ENCODE data around the gene SMYD3. TPM values are rescaled to one million over a fixed set of nuclear protein-coding genes. Genes with fewer than 3 reads are reported as not detected.
A peak's percentile ranks its signal among the peaks of the same experiment; 100 is the strongest.

The SMYD3 gene
- total RNA-seq, 2 experiments from 2014 or later, result 22.6 to 27.0 TPM

DNA sequence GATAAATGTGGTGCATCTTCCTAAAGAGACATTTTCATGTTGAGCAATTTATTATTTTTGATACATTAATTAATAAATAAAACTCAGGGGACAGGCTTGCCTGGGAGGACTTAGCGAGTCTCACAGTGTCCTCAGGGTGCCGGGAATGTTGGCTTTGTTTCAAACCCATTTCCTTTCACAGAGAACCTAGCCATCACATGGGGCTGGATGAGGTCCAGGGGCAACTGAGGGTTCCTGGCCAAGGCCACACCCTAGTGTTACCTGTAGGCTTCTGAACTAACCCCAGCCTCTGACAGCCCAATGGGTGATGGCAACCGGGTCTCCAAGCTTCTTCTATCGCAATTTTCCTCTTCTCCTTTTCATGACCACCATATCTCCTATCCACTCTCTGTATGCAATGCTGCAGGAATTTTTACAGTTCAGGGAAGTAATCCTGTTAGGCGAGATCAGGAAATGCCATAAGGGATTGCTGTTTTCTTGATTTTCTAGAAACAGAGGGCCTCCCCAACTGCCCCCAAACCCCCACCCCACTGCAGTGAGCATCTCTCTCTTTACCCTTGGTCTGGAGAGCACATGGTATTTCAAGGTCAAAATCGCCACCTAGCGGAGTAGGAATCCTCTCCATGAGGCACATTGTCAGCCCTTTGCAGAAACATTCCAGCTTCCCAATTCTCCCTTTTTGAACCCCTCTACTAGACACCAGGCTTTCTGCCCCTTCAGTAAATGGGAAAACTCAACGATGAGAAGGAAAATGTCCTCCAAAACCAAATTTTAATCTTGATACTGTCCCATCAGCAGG, 22.1 kb upstream of the SMYD3 start:
- DNase-seq, result no peak
- H3K9me3 Mint-ChIP-seq, result peaks cover 19% of the 10 kb centered on the region
- H3K4me1 Mint-ChIP-seq, result peaks cover 10% of the 10 kb centered on the region
- H3K4me3 Mint-ChIP-seq, result no peak overlapping the region
- peaks cover 11% of the 10 kb centered on the region for H3K27me3 Mint-ChIP-seq
- H3K36me3 Mint-ChIP-seq, result peaks cover 11% of the 10 kb centered on the region
- ATAC-seq (ENCODE audit: low read depth), result no peak
- no peak overlapping the region for H3K27ac Mint-ChIP-seq
- POLR2A ChIA-PET, result no interaction called here

DNA sequence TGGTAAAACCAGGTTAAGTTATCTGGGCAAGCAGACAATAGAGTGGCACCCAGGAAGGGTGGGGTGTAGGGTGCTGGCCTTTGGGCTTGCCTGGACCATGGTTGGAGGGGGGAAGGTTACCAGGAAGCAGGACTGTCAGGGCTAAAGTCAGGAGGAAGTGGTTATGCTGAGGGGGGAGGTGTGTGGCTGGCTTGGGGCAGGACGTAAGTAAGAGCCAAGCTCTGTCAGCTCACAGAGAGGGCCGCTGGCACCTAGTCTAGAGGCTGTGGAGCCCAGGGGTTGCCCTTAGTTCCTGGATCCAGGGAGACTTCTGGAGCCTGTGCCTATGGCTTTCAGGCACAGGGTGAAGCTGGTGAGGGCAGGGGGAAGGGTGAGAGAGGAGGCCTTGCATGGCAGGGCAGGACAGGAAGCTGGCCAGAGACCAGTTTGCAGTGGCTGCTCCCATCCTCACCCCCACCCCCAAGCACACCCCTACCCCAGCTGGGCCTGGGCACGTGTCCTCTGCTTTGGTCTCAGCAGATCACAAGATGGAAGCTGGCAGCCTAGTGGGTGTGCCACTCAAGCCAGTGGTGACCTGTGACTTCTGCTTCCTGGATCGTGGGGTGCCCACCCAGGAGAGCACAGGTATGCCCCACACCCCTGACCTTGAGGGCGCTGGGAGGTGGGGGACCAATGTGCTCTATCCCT, 20.5 kb upstream of the SMYD3 start:
- peak overlapping the region; percentile 95 for H3K27ac Mint-ChIP-seq
- DNase-seq (peak; percentile 52), ATAC-seq (ENCODE audit: low read depth) (peak; percentile 94)
- H3K4me3 Mint-ChIP-seq, result peak overlapping the region; percentile 64
- H3K9me3 Mint-ChIP-seq, result peaks cover 19% of the 10 kb centered on the region
- H3K36me3 Mint-ChIP-seq, result peaks cover 11% of the 10 kb centered on the region
- H3K27me3 Mint-ChIP-seq, result peaks cover 11% of the 10 kb centered on the region
- POLR2A ChIA-PET, result interaction anchor here (0.6 to 2.6 kb wide), 4 partner anchors 20 to 404 kb away, joined by 3 to 20 read pairs (median 5); partner anchors contain the start of genes AHCTF1, CNST, SMYD3 and TFB2M
- H3K4me1 Mint-ChIP-seq, result peaks cover 10% of the 10 kb centered on the region

DNA sequence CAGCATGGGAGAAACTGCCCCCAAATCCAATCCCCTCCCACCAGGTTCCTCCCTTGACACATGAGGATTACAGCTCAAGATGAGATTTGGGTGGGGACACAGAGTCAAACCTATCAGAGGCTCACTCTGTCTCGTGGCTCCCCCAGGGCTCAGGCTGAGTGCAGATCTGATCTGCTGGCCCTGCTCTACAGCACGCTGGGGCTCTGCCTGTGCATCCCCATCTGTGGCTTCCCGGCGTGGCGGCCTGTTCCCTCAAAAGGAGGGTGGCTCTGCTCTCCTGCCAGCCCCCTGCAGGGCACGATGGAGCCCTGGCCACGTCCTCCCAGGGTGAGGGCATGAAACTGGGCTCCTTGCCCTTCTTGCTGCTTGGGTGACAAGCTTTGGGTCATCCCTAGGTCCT, 19.8 kb upstream of the SMYD3 start:
- POLR2A ChIA-PET, result interaction anchor here (1.3 to 2.6 kb wide), 3 partner anchors 20 to 40 kb away, joined by 3 to 20 read pairs (median 7); partner anchors contain the start of genes CNST, SMYD3 and TFB2M
- H3K36me3 Mint-ChIP-seq, result peaks cover 11% of the 10 kb centered on the region
- peak overlapping the region; percentile 64 for H3K4me3 Mint-ChIP-seq
- peak overlapping the region; percentile 95 for H3K27ac Mint-ChIP-seq
- H3K4me1 Mint-ChIP-seq, result peaks cover 10% of the 10 kb centered on the region
- H3K9me3 Mint-ChIP-seq, result peaks cover 19% of the 10 kb centered on the region
- no peak for DNase-seq
- ATAC-seq (ENCODE audit: low read depth), result no peak
- peaks cover 7% of the 10 kb centered on the region for H3K27me3 Mint-ChIP-seq

DNA sequence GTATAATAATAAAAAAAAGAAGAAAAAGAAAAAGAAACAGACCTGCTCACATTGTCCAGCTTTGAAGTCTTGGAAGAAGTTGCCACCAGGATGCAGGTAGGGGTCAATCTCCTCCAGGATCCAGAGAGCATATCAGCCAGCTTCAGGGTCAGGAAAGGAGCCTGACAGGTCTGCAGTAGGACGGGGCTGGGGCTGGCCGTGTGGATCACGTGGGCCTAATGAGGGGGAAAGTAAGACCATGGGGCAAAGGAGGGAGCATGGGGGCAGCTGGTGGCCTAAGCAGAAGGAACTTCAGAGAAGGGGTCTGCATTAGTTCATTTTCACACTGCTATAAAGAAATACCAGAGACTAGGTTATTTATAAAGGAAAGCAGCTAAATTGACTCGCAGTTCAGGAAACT, 19.3 kb upstream of the SMYD3 start:
- no peak for ATAC-seq (ENCODE audit: low read depth)
- H3K4me3 Mint-ChIP-seq, result no peak overlapping the region
- POLR2A ChIA-PET, result interaction anchor here (1.6 to 2.6 kb wide), 2 partner anchors 19 to 40 kb away, joined by 7 to 20 read pairs; partner anchors contain the start of genes CNST, SMYD3 and TFB2M
- peaks cover 11% of the 10 kb centered on the region for H3K36me3 Mint-ChIP-seq
- H3K4me1 Mint-ChIP-seq, result peaks cover 10% of the 10 kb centered on the region
- H3K27me3 Mint-ChIP-seq, result peaks cover 2% of the 10 kb centered on the region
- H3K27ac Mint-ChIP-seq, result peak overlapping the region; percentile 46
- H3K9me3 Mint-ChIP-seq, result peaks cover 17% of the 10 kb centered on the region
- DNase-seq, result no peak

DNA sequence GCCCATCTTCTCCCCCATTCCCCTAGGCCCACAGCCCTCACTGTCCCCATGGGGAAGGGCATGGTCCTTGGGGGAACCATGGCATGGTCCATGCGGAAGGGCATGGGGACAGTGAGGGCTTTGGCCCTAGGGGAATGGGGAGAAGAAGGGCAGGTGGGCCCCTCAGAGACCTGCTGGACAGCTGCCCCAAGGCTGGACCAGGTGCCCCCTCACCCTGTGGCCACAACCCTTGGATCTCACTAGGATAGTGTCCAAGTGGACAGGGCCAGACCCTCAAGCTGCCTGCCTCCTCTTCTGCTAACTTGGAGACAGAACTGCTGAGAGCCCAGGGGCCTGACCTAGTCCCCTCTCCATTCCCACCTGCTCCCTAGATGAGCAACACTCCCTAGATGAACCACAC, 12.4 kb upstream of the SMYD3 start:
- no peak for DNase-seq
- peaks cover 8% of the 10 kb centered on the region for H3K9me3 Mint-ChIP-seq
- H3K27ac Mint-ChIP-seq, result no peak overlapping the region
- no peaks in the 10 kb centered on the region for H3K27me3 Mint-ChIP-seq
- H3K4me3 Mint-ChIP-seq, result no peak overlapping the region
- no peaks in the 10 kb centered on the region for H3K36me3 Mint-ChIP-seq
- POLR2A ChIA-PET, result no interaction called here
- H3K4me1 Mint-ChIP-seq, result peaks cover under 1% of the 10 kb centered on the region
- no peak for ATAC-seq (ENCODE audit: low read depth)

DNA sequence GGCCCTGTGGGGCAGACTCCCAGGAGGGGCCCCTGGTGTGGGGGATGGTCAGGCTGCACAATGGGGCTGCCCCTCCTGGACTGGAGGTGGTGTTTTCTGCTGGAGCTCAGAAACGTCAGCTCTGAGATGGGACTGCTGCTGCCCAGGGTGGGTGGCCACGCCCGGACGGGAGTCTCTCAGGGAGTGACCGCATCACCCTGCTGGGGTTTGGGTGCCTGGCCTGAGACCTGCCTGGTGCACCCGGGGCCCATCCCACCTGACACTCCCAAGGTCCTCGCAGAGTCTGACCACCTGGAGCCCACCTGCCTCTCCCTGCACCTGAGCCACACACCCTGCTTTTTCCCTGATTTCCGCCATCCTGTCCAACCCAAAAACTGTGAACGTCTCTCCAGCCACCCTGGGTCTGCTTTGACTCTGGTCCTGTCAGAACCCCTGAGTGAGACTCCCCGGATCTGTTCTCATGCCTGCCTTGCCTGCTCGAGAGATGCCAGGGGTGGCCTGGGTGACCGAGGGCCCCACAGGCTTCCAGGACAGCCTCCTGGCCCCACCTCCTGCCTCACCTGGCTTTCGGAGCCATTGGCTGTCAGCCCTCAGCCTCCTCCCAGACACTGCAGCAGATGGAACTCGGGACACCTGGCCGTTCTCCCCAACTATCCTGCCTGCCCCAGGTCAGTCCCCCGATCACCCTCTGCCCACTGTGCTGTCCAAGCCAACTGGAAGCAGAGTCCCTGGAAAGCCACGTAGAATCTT, 11.6 kb upstream of the SMYD3 start:
- H3K4me1 Mint-ChIP-seq, result peaks cover 4% of the 10 kb centered on the region
- no peak overlapping the region for H3K4me3 Mint-ChIP-seq
- POLR2A ChIA-PET, result no interaction called here
- ATAC-seq (ENCODE audit: low read depth) (no peak), DNase-seq (no peak)
- H3K9me3 Mint-ChIP-seq, result peaks cover 10% of the 10 kb centered on the region
- H3K27ac Mint-ChIP-seq, result no peak overlapping the region
- H3K27me3 Mint-ChIP-seq, result no peaks in the 10 kb centered on the region
- no peaks in the 10 kb centered on the region for H3K36me3 Mint-ChIP-seq

DNA sequence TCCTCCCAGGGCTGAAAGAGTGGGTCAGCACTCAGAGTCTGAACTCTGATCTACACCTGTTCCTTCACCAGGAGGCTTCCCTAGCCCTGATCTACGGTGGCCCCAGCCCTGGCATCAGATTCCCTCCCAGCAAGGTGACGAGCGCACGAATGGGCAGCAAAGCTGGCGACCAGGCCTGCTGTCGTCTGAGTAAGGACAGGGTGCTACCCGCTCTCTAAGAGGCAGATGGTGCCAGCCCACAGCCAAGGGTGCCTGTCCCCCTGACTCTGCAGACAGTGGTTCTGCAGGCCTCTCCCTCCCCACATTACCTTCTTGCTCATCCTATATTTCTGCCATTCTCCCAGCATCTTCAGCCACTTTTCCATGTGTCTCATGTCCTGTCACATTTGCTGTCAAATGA, 10.3 kb upstream of the SMYD3 start:
- Mint-ChIP-seq H3K4me3 (no peak overlapping the region), H3K9me3 (peaks cover 10% of the 10 kb centered on the region), H3K4me1 (peaks cover 4% of the 10 kb centered on the region), H3K27me3 (no peaks in the 10 kb centered on the region), H3K27ac (no peak overlapping the region), H3K36me3 (no peaks in the 10 kb centered on the region)
- DNase-seq (no peak), ATAC-seq (ENCODE audit: low read depth) (no peak)
- POLR2A ChIA-PET, result interaction anchor here (1.4 kb wide), 1 partner anchor 10 kb away, joined by 4 read pairs; the partner anchor contains the start of gene SMYD3

DNA sequence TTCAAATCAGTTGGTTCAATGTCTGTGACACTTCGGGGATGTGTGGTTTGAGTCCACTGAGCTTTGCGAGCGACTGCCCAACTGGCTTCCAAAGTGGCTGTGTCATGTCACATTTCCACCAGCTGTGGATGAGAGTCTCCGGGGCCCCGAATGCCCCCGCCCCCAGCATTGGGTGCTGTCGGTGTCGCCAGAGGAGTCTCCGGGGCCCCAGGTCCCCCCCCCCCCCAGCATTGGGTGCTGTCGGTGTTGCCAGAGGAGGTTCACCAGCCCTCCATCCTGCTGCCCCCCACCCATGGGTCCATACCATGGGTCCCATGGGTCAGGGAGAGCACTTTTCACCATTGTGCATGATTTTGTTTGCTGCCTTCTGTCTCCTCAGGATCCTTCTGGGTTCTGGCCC, 9.0 kb upstream of the SMYD3 start:
- no peak overlapping the region for H3K27ac Mint-ChIP-seq
- no peak overlapping the region for H3K4me3 Mint-ChIP-seq
- no peaks in the 10 kb centered on the region for H3K36me3 Mint-ChIP-seq
- peaks cover 10% of the 10 kb centered on the region for H3K9me3 Mint-ChIP-seq
- peaks cover 4% of the 10 kb centered on the region for H3K4me1 Mint-ChIP-seq
- H3K27me3 Mint-ChIP-seq, result no peaks in the 10 kb centered on the region
- POLR2A ChIA-PET, result no interaction called here
- ATAC-seq (ENCODE audit: low read depth) (no peak), DNase-seq (no peak)

DNA sequence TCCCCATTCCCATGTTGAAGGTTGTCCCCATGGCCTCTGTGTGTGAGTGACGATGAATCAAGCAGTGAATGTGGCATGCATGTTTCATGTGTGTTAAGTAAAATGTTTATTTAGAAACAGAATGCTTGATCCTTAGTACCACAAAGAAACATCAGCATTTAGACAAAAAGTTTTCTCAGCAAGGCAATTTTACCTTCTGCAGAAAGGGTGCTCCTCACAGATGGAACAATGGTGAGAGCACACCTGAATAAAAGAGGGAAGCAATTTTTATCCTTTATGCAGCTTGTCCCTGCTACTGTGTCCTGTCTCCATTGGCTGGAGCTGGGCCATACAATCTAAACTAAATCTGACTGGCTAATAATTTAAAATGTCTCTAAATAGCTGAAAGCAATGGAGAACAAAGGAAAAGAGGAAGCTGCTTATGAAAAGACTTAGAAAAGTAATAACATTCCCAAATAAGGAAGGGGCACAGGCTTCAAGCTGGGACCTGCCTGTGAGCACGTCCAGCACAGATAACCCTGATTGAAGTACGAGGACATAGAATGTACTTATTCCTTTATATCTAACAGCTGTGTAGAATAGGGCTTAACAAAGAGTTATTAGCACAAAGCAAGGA, 8.4 kb upstream of the SMYD3 start:
- Mint-ChIP-seq H3K4me1 (peaks cover 4% of the 10 kb centered on the region), H3K9me3 (peaks cover 10% of the 10 kb centered on the region), H3K36me3 (no peaks in the 10 kb centered on the region), H3K4me3 (no peak overlapping the region), H3K27me3 (no peaks in the 10 kb centered on the region), H3K27ac (no peak overlapping the region)
- POLR2A ChIA-PET, result no interaction called here
- DNase-seq (no peak), ATAC-seq (ENCODE audit: low read depth) (no peak)

DNA sequence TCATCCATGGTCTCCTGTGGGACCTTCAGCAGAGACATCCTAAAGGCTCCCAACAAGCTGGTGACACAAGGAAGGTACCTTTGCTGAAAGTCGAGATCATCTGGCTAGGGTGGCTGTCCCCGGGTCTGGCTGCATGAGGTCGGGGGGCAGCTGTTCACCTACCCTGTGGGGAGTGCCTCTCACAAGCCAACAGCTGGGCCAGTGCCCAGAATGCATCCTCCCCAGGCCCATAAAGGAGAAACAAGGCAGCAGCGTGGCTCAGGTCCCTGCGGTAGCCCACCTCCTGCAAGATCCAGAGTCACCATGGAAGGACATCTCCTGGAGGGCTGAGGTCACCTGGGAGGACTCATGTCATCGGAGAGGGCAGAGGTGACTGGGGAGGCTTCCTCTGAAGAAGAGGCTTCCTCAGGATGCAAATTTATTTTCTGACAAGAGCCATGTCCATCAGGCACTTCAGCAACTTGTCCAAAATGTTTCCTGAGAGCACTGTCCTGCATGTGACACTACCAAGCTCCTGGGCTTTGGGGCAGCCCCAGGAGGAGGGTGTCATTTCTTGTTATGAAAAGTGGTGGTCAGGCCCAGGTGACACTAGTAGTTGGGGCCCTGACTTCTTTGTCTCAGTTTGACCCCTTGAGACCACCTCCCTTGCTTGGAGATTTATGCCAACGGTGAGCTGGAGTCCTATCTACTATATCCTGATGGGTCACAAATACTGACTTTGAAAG, 6.7 kb upstream of the SMYD3 start:
- Mint-ChIP-seq H3K9me3 (peaks cover 10% of the 10 kb centered on the region), H3K4me1 (peaks cover 4% of the 10 kb centered on the region), H3K4me3 (no peak overlapping the region), H3K27ac (no peak overlapping the region), H3K36me3 (no peaks in the 10 kb centered on the region), H3K27me3 (no peaks in the 10 kb centered on the region)
- POLR2A ChIA-PET, result no interaction called here
- DNase-seq, result no peak
- no peak for ATAC-seq (ENCODE audit: low read depth)

DNA sequence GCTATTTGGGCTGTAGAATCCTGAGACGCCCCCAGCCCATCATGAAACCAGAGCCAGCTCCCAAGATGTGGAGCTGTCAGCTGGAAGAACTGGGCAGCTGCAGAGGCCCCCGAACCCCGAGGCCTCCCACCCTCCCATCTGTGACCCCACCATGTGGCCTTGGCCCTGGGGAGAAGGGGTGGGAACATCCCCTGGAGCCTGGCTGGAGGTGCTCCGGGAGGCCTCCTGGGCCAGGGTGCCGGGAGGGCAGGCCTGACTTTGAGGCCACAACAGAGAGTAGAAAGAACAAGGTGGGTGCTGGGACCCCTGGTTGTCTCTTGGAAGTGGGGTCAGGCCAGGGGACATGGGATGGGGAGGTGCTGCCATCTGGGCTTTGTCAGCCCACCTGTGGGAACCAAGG, 6.0 kb upstream of the SMYD3 start:
- no peaks in the 10 kb centered on the region for H3K36me3 Mint-ChIP-seq
- no peak overlapping the region for H3K4me3 Mint-ChIP-seq
- DNase-seq (no peak), ATAC-seq (ENCODE audit: low read depth) (no peak)
- H3K27ac Mint-ChIP-seq, result no peak overlapping the region
- H3K9me3 Mint-ChIP-seq, result peaks cover 10% of the 10 kb centered on the region
- peaks cover 4% of the 10 kb centered on the region for H3K4me1 Mint-ChIP-seq
- POLR2A ChIA-PET, result no interaction called here
- H3K27me3 Mint-ChIP-seq, result no peaks in the 10 kb centered on the region

DNA sequence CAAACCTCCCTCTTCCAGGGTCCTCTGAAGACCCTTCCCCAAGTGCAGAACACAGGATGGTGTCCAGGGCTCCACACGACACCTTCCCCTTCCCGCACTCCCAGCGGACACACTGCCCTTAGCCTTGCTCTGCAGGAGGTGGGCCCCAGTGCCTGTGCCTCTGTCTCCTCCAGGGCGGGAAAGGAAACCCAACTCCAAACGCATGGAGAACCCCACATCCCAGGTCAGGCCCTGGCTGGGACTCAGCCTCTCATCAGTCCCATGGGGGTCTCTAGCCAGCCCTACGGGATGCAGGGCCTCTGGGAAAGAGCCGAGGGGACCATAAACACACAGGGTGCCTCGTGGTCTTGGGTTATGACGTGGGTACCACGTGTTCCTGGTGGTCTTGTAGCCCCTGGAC, 5.6 kb upstream of the SMYD3 start:
- Mint-ChIP-seq H3K27ac (no peak overlapping the region), H3K9me3 (peaks cover 10% of the 10 kb centered on the region), H3K27me3 (no peaks in the 10 kb centered on the region), H3K4me1 (peaks cover 8% of the 10 kb centered on the region), H3K36me3 (no peaks in the 10 kb centered on the region), H3K4me3 (no peak overlapping the region)
- POLR2A ChIA-PET, result no interaction called here
- ATAC-seq (ENCODE audit: low read depth), result no peak
- no peak for DNase-seq

Data from activated naive CD8-positive, alpha-beta T cell treated with anti-CD3 and anti-CD28 coated beads, Interleukin-2, amount 10 ng/mL, durations not matched to agents 7 days and 5 days (primary cell).